KMS-11 (cell line): ENCODE results near the gene ZNF236.

Experiments used
- H2AFZ ChIP-seq: fragments of 200-600 bp; sonication (generic); 2 replicates; pipeline ENCODE4 v1.6.1; 2016; ENCODE audit warnings: antibody characterized with exemption, mixed run types, low read depth
- H3K27ac ChIP-seq: fragments of 200-600 bp; sonication (generic); 2 replicates; pipeline ENCODE4 v1.6.1; 2016; ENCODE audit warnings: mild to moderate bottlenecking, mixed run types
- H3K27me3 ChIP-seq: fragments of 200-600 bp; sonication (generic); 2 replicates; pipeline ENCODE4 v1.6.1; 2017; ENCODE audit warnings: mild to moderate bottlenecking, low read depth, mixed run types, moderate library complexity; ENCODE audit not compliant: insufficient read depth
- H3K36me3 ChIP-seq: fragments of 200-600 bp; sonication (generic); 2 replicates; pipeline ENCODE4 v1.6.1; 2017; ENCODE audit warnings: mild to moderate bottlenecking, mixed run types; ENCODE audit not compliant: insufficient read depth
- H3K4me1 ChIP-seq: fragments of 200-600 bp; sonication (generic); 2 replicates; pipeline ENCODE4 v1.6.1; 2016; ENCODE audit warnings: mild to moderate bottlenecking, low read depth, mixed run types; ENCODE audit not compliant: poor library complexity, severe bottlenecking
- H3K4me2 ChIP-seq: fragments of 200-600 bp; sonication (generic); 2 replicates; pipeline ENCODE4 v1.7.0; 2016; ENCODE audit warnings: mild to moderate bottlenecking, mixed run types
- H3K4me3 ChIP-seq: fragments of 200-600 bp; sonication (generic); IDR thresholded peaks from 2 replicates; pipeline ENCODE4 v1.6.1; 2017; ENCODE audit warnings: low read depth, low read length, mixed read lengths; ENCODE audit not compliant: insufficient read depth
- H3K79me2 ChIP-seq: fragments of 200-600 bp; sonication (generic); 2 replicates; pipeline ENCODE4 v1.6.1; 2016; ENCODE audit warnings: low read depth, mixed run types; ENCODE audit not compliant: insufficient read depth
- H3K9ac ChIP-seq: fragments of 200-600 bp; sonication (generic); 2 replicates; pipeline ENCODE4 v1.6.1; 2016; ENCODE audit warnings: mild to moderate bottlenecking, mixed run types
- H4K20me1 ChIP-seq: fragments of 200-600 bp; sonication (generic); 2 replicates; pipeline ENCODE4 v1.6.1; 2016; ENCODE audit warnings: mild to moderate bottlenecking, mixed run types; ENCODE audit not compliant: insufficient read depth
- TF ChIP-seq, protein P1 (sequence below): fragments of 200-600 bp; sonication (generic); conservative IDR thresholded peaks from 2 replicates; pipeline ENCODE4 v1.6.1; 2017; ENCODE audit warnings: low read depth, mild to moderate bottlenecking, antibody characterized with exemption, low read length, moderate library complexity, mixed read lengths

The ZNF236 gene

DNA sequence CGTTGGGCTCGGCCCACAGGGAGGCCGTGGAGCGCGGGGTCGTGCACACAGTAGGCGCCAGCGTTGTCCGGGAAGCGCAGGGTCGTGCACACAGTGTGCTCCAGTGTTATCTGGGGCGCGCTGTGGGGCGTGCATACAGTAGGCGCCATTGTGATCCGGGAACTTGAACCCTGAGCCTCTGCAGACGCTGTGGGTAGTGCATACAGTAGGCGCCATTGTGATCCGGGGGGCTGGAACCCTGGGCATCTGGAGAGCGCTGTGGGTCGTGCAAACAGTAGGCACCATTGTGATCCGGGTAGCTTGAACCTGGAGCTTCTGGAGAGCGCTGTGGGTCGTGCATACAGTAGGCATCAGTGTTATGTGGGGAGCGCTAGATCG is 793 bp downstream of the ZNF236 start:
- Histone ChIP-seq H4K20me1 (no peaks in the 10 kb centered on the region), H3K27me3 (no peaks in the 10 kb centered on the region), H3K9ac (peak overlapping the region; percentile 80), H3K36me3 (no peaks in the 10 kb centered on the region), H3K4me3 (peak overlapping the region; percentile 38), H3K27ac (peak overlapping the region; percentile 50; the same call in 1 of the 2 replicates), H3K79me2 (peaks cover 76% of the 10 kb centered on the region), H3K4me2 (peak overlapping the region; percentile 61), H3K4me1 (peaks cover 38% of the 10 kb centered on the region), H2AFZ (peak overlapping the region; percentile 67)
- TF ChIP-seq, protein P1, sequence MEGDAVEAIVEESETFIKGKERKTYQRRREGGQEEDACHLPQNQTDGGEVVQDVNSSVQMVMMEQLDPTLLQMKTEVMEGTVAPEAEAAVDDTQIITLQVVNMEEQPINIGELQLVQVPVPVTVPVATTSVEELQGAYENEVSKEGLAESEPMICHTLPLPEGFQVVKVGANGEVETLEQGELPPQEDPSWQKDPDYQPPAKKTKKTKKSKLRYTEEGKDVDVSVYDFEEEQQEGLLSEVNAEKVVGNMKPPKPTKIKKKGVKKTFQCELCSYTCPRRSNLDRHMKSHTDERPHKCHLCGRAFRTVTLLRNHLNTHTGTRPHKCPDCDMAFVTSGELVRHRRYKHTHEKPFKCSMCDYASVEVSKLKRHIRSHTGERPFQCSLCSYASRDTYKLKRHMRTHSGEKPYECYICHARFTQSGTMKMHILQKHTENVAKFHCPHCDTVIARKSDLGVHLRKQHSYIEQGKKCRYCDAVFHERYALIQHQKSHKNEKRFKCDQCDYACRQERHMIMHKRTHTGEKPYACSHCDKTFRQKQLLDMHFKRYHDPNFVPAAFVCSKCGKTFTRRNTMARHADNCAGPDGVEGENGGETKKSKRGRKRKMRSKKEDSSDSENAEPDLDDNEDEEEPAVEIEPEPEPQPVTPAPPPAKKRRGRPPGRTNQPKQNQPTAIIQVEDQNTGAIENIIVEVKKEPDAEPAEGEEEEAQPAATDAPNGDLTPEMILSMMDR: no peak

DNA sequence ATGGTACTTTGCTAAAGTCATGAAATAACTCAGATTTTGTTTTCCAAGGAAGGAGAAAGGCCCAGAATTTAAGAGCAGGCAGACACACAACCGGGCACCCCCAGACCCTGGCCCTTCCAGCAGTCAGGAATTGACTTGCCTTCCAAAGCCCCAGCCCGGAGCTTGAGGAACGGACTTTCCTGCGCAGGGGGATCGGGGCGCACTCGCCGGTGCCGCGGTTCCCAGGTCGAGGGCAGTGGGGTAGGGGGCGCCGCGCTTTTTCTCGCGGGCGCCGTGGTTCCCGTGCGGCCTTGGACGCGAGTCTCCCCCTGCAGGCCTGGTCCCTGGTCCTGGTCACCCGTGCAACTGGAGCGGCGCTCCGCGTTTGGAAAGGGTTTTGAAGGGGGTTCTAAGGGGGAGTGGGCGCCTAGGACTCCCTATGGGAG is 1.2 kb downstream of the ZNF236 start:
- Histone ChIP-seq H3K9ac (peak overlapping the region; percentile 80; the same call in 1 of the 2 replicates), H3K27ac (no peak overlapping the region; the same call in 1 of the 2 replicates), H4K20me1 (no peaks in the 10 kb centered on the region), H3K36me3 (no peaks in the 10 kb centered on the region), H3K4me2 (peak overlapping the region; percentile 61), H3K4me3 (peak overlapping the region; percentile 38), H3K79me2 (peaks cover 74% of the 10 kb centered on the region), H3K4me1 (peaks cover 38% of the 10 kb centered on the region), H3K27me3 (no peaks in the 10 kb centered on the region), H2AFZ (peak overlapping the region; percentile 67; the same call in 1 of the 2 replicates)
- TF ChIP-seq, protein P1: no peak

DNA sequence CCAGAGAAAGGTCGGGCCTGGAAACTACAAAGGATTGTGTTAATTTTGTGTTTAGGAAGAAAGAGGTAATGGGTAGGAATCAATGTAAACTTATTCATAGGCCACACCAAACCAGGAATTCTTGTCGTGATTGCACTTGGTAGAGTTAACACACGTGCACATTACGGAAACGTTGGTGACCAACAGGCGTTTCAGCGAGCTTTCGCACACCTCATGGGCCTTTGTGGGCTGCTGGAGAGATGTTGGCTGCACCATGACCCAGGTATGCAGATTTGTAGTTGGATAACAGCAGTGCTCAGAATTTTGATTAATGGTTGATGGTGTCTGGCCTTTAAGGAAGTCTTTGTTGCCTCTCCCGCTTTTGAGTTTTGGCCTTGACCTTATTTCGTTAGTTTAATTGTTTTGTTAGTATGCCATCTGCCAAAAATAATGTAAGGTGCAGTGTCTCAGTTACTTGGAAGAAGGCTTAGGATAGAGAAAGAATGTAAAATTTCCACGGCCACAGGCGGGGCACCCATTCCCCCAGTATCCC is 1.9 kb downstream of the ZNF236 start:
- H4K20me1 ChIP-seq: no peaks in the 10 kb centered on the region
- no peak overlapping the region for H3K4me3 ChIP-seq
- H2AFZ ChIP-seq: no peak overlapping the region
- H3K36me3 ChIP-seq: no peaks in the 10 kb centered on the region
- H3K79me2 ChIP-seq: peaks cover 75% of the 10 kb centered on the region
- H3K27me3 ChIP-seq: no peaks in the 10 kb centered on the region
- peaks cover 34% of the 10 kb centered on the region for H3K4me1 ChIP-seq
- no peak overlapping the region for H3K27ac ChIP-seq
- H3K4me2 ChIP-seq: no peak overlapping the region
- H3K9ac ChIP-seq: no peak overlapping the region
- TF ChIP-seq, protein P1: no peak

- TF ChIP-seq, protein P1: no peak
- no peak overlapping the region for H3K9ac ChIP-seq
- H3K4me3 ChIP-seq: no peak overlapping the region
- peaks cover 28% of the 10 kb centered on the region for H3K4me1 ChIP-seq
- no peak overlapping the region for H3K27ac ChIP-seq
- H2AFZ ChIP-seq: no peak overlapping the region
- no peaks in the 10 kb centered on the region for H3K27me3 ChIP-seq
- peaks cover 71% of the 10 kb centered on the region for H3K79me2 ChIP-seq
- no peaks in the 10 kb centered on the region for H3K36me3 ChIP-seq
- no peaks in the 10 kb centered on the region for H4K20me1 ChIP-seq
- H3K4me2 ChIP-seq: no peak overlapping the region
Observed at GRCh38 chr18:76824754-76825153, 2.4 kb downstream of the ZNF236 start.
